ENCODE results near the gene IGFN1. TPM values are rescaled to one million over a fixed set of nuclear protein-coding genes. Genes with fewer than 3 reads are reported as not detected.
A peak's percentile ranks its signal among the peaks of the same experiment; 100 is the strongest.

The IGFN1 gene
- total and polyA plus RNA-seq, 9 of the 15 experiments (the other 6 are each of a cell fraction or from before 2014, with no cell fraction given) = 0.04 TPM; not detected in 8

GRCh38 chr1:201149400-201149799 is 41.2 kb upstream of the IGFN1 start (continued):
- TF ChIP-seq TGIF2 (CRISPR knock-in tag; IDR thresholded peaks at IDR 0.05) (no peak), ZNF57 (CRISPR knock-in tag; IDR thresholded peaks at IDR 0.05) (no peak)

GRCh38 chr1:201153474-201154388 is 36.9 kb upstream of the IGFN1 start:
- no peaks in the 10 kb centered on the region for H3K9me1 ChIP-seq (ENCODE audit: control insufficient read depth, insufficient read depth, low read length)
- H3K27ac ChIP-seq (ENCODE audit: extremely low read depth, low read depth, low read length) = peak overlapping the region; percentile 93
- FAIRE-seq (peak; percentile 76), ATAC-seq (peak; percentile 80), DNase-seq (ENCODE audit: extremely low read depth in 1 of 4, low spot score in 3 of 4) (peak; percentile 80 to 91 (median 89))
- BruUV-seq (replicated peaks) = TSS peak; percentile 41
- H3K4me1 ChIP-seq (replicated peaks in 1 of 2; ENCODE audit: control insufficient read depth in 2 of 2, insufficient read depth in 2 of 2, low read length in 2 of 2) = peaks cover 13 to 29% of the 10 kb centered on the region in 2 experiments
- H3K27me3 ChIP-seq (ENCODE audit: control insufficient read depth in 2 of 2, insufficient read depth in 2 of 2, low read length in 2 of 2) = no peaks in the 10 kb centered on the region
- no peaks in the 10 kb centered on the region for H3K9me3 ChIP-seq (replicated peaks; ENCODE audit: control insufficient read depth, insufficient read depth, low read depth, low read length)
- POLR2A ChIA-PET = interaction anchor here (0.7 to 9.8 kb wide), 7 partner anchors 10 to 160 kb away, joined by 3 to 121 read pairs (median 6); no protein-coding TSS in a partner anchor
- peaks cover 41% of the 10 kb centered on the region for H3K36me3 ChIP-seq (ENCODE audit: control insufficient read depth, insufficient read depth, low read length)
- H4K20me1 ChIP-seq (replicated peaks; ENCODE audit: control insufficient read depth, insufficient read depth, low read length) = peaks cover 6% of the 10 kb centered on the region; the same call in 1 of the 2 replicates
- H2AFZ ChIP-seq (ENCODE audit: low read depth, low read length) = peak overlapping the region; percentile 100
- WGBS (ENCODE audit: insufficient coverage, low coverage, missing lambda C conversion rate) = 1% methylated on average over 37 of the region's 37 CpGs
- in situ Hi-C loops (cut with MboI) = no loop called here
- CTCF ChIA-PET (ENCODE audit: low intra/inter-chr PET ratio) = interaction anchor here (2.1 kb wide), 1 partner anchor 69 kb away, joined by 5 read pairs; no protein-coding TSS in a partner anchor
- peak overlapping the region; percentile 91 for H3K4me2 ChIP-seq (ENCODE audit: insufficient read depth, low read length)
- peaks cover 12% of the 10 kb centered on the region; the same call in 2 of the 3 replicates for H3K79me2 ChIP-seq (ENCODE audit: control insufficient read depth, insufficient read depth, low read length)
- H3K9ac ChIP-seq (ENCODE audit: insufficient read depth in 1 of 2, low read depth in 2 of 2, low read length in 2 of 2) = peak overlapping the region; percentile 79 to 89
- H3K4me3 ChIP-seq = peak overlapping the region; percentile 66
- intact Hi-C loops (cut with micrococcal nuclease) = loop anchor here (1.0 kb wide), 1 partner anchor 17 kb away; no protein-coding TSS in a partner anchor
- TF ChIP-seq SIN3B (IDR thresholded peaks at IDR 0.05; ENCODE audit: low read depth) (peak; percentile 9; the same call in 1 of the 2 replicates), CLOCK (CRISPR knock-in tag; IDR thresholded peaks at IDR 0.05; ENCODE audit: borderline replicate concordance) (no peak), CBX2 (IDR thresholded peaks at IDR 0.05; ENCODE audit: insufficient read depth, low read length, poor library complexity, severe bottlenecking) (no peak), RHOXF2B (CRISPR knock-in tag; conservative IDR thresholded peaks at IDR 0.05) (0 out of 2 replicates have a peak, but pooled peaks have one; percentile 32), ZNF639 (CRISPR knock-in tag; conservative IDR thresholded peaks at IDR 0.05 in 1 of 2, IDR thresholded peaks at IDR 0.05 in 1 of 2) (peak in 1 of 2 experiments; percentile 48; a peak in 1 of 4 replicates), FOXJ2 (tag; IDR thresholded peaks at IDR 0.05) (no peak), TEAD1 (CRISPR knock-in tag; IDR thresholded peaks at IDR 0.05) (peak; percentile 27 to 55; a peak in 2 of 4 replicates), ETV5 (CRISPR knock-in tag; IDR thresholded peaks at IDR 0.05; ENCODE audit: low read depth) (peak; percentile 85; the same call in 1 of the 2 replicates), RB1 (IDR thresholded peaks at IDR 0.05; ENCODE audit: low read depth) (peak; percentile 38; the same call in 1 of the 2 replicates), NR2C1 (IDR thresholded peaks at IDR 0.05) (no peak), NR2C1 (tag; IDR thresholded peaks at IDR 0.05) (peak; percentile 40; the same call in 1 of the 2 replicates), HDAC2 (IDR thresholded peaks at IDR 0.05) (peak; percentile 54; the same call in 1 of the 2 replicates), ZNF274 (IDR thresholded peaks at IDR 0.05; ENCODE audit: borderline replicate concordance, low read depth, low read length) (no peak)

Measured in K562 (cell line).